Neural progenitor cell (in vitro differentiated cells): Measurements from ENCODE around the gene ISOC1. TPM values are rescaled to one million over a fixed set of nuclear protein-coding genes. Genes with fewer than 3 reads are reported as not detected.

Experiments
- DNase-seq: peaks from one replicate; pipeline ENCODE4 v3.0.0-alpha.2; 2016; ENCODE audit warnings: low spot score
- H2AFZ ChIP-seq: fragments of 200-600 bp; sonication (generic); replicated peaks from 2 replicates; pipeline ENCODE4 v1.6.1; 2016; ENCODE audit warnings: antibody characterized with exemption
- H3F3A ChIP-seq: fragments of 200-600 bp; sonication (generic); 2 replicates; pipeline ENCODE4 v1.6.1; 2016; ENCODE audit warnings: antibody characterized with exemption, low read depth
- H3K27ac ChIP-seq: fragments of 200-600 bp; sonication (generic); 2 replicates; pipeline ENCODE4 v1.5.1; 2016; ENCODE audit warnings: mild to moderate bottlenecking
- H3K27me3 ChIP-seq: fragments of 200-600 bp; sonication (generic); 2 replicates; pipeline ENCODE4 v1.6.1; 2016; ENCODE audit warnings: mild to moderate bottlenecking, moderate library complexity
- H3K36me3 ChIP-seq: fragments of 200-600 bp; sonication (generic); 2 replicates; pipeline ENCODE4 v1.5.1; 2016
- H3K4me1 ChIP-seq: fragments of 200-600 bp; sonication (generic); 2 replicates; pipeline ENCODE4 v1.6.1; 2016; ENCODE audit warnings: mixed run types
- H3K4me2 ChIP-seq: fragments of 200-600 bp; sonication (generic); 2 replicates; pipeline ENCODE4 v1.6.1; 2016
- H3K4me3 ChIP-seq: fragments of 200-600 bp; sonication (generic); 2 replicates; pipeline ENCODE4 v1.5.1; 2016
- H3K79me2 ChIP-seq: fragments of 200-600 bp; sonication (generic); 2 replicates; pipeline ENCODE4 v1.6.1; 2016; ENCODE audit warnings: low read depth
- H3K9ac ChIP-seq: fragments of 200-600 bp; sonication (generic); 2 replicates; pipeline ENCODE4 v1.6.1; 2016
- H3K9me3 ChIP-seq: fragments of 200-600 bp; sonication (generic); 2 replicates; pipeline ENCODE4 v1.5.1; 2016; ENCODE audit warnings: low read depth
- H4K20me1 ChIP-seq: fragments of 200-600 bp; sonication (generic); 2 replicates; pipeline ENCODE4 v1.6.1; 2016; ENCODE audit warnings: low read depth
- H3K27ac Mint-ChIP-seq: 3 replicates; pipeline ENCODE4 v1.8.0; 2021; ENCODE audit warnings: mixed read lengths
- H3K27me3 Mint-ChIP-seq: 2 replicates; pipeline ENCODE4 v1.8.0; 2022; ENCODE audit warnings: low read depth, mild to moderate bottlenecking, inconsistent platforms, moderate library complexity, mixed read lengths; ENCODE audit not compliant: insufficient read depth
- H3K36me3 Mint-ChIP-seq: 3 replicates; pipeline ENCODE4 v1.8.0; 2021; ENCODE audit warnings: mixed read lengths
- H3K4me1 Mint-ChIP-seq: 3 replicates; pipeline ENCODE4 v1.8.0; 2021; ENCODE audit warnings: mixed read lengths
- H3K4me3 Mint-ChIP-seq: 3 replicates; pipeline ENCODE4 v1.8.0; 2021; ENCODE audit warnings: mild to moderate bottlenecking, moderate library complexity, mixed read lengths
- H3K9me3 Mint-ChIP-seq: 3 replicates; pipeline ENCODE4 v1.8.0; 2020; ENCODE audit warnings: mixed read lengths
- CTCF ChIP-seq: fragments of 200-600 bp; sonication (generic); IDR thresholded peaks from 2 replicates; pipeline ENCODE4 v1.5.1; 2017; ENCODE audit warnings: antibody characterized with exemption, mild to moderate bottlenecking
- EZH2 ChIP-seq: fragments of 200-600 bp; sonication (generic); IDR thresholded peaks from 2 replicates; pipeline ENCODE4 v1.6.1; 2017; ENCODE audit warnings: antibody characterized with exemption, mild to moderate bottlenecking, moderate library complexity
- EZH2phosphoT487 ChIP-seq: fragments of 200-600 bp; sonication (generic); IDR thresholded peaks from 2 replicates; pipeline ENCODE4 v1.6.1; 2017; ENCODE audit warnings: antibody characterized with exemption
- total RNA-seq: library from RNA; depleted of rRNA; stranded (reverse); fragments of >200 nt; gene quantifications from 2 replicates; pipeline ENCODE4 v1.2.3, GENCODE V29; 2015; ENCODE audit warnings: low replicate concordance

ISOC1 gene
- total RNA-seq, 1 donor from 2014 or later = 35.7 TPM

GRCh38 chr5:129133553-129133952, 39.0 kb downstream of the ISOC1 start:
- Histone ChIP-seq H3K9me3 (no peaks in the 10 kb centered on the region), H3F3A (no peaks in the 10 kb centered on the region), H3K4me1 (no peaks in the 10 kb centered on the region), H3K79me2 (no peaks in the 10 kb centered on the region), H3K4me2 (no peak overlapping the region), H3K9ac (no peak overlapping the region), H2AFZ (no peak overlapping the region), H3K36me3 (no peaks in the 10 kb centered on the region), H4K20me1 (no peaks in the 10 kb centered on the region), H3K4me3 (no peak overlapping the region), H3K27ac (no peak overlapping the region), H3K27me3 (no peaks in the 10 kb centered on the region)
- no peak overlapping the region for H3K4me3 Mint-ChIP-seq
- no peaks in the 10 kb centered on the region for H3K36me3 Mint-ChIP-seq
- H3K27ac Mint-ChIP-seq = no peak overlapping the region
- no peaks in the 10 kb centered on the region for H3K27me3 Mint-ChIP-seq
- TF ChIP-seq CTCF (no peak), EZH2 (no peak), EZH2phosphoT487 (no peak)
- no peak for DNase-seq
- H3K9me3 Mint-ChIP-seq = no peaks in the 10 kb centered on the region
- H3K4me1 Mint-ChIP-seq = no peaks in the 10 kb centered on the region

- peak; percentile 42 for TF ChIP-seq CTCF
- no peak for TF ChIP-seq EZH2phosphoT487
- Histone ChIP-seq H3K27ac (no peak overlapping the region), H3K4me1 (no peaks in the 10 kb centered on the region), H3K79me2 (no peaks in the 10 kb centered on the region), H4K20me1 (no peaks in the 10 kb centered on the region), H2AFZ (no peak overlapping the region), H3F3A (no peaks in the 10 kb centered on the region), H3K27me3 (no peaks in the 10 kb centered on the region), H3K9me3 (no peaks in the 10 kb centered on the region), H3K4me2 (no peak overlapping the region), H3K36me3 (no peaks in the 10 kb centered on the region), H3K9ac (no peak overlapping the region), H3K4me3 (no peak overlapping the region)
- H3K27ac Mint-ChIP-seq = no peak overlapping the region
- no peaks in the 10 kb centered on the region for H3K36me3 Mint-ChIP-seq
- no peaks in the 10 kb centered on the region for H3K9me3 Mint-ChIP-seq
- no peaks in the 10 kb centered on the region for H3K27me3 Mint-ChIP-seq
- no peak overlapping the region for H3K4me3 Mint-ChIP-seq
- no peaks in the 10 kb centered on the region for H3K4me1 Mint-ChIP-seq
- DNase-seq = peak; percentile 33
These were observed 41.1 kb downstream of the ISOC1 start for GRCh38 chr5:129135633-129136032.

GRCh38 chr5:129137637-129138036, 43.1 kb downstream of the ISOC1 start:
- no peak overlapping the region for H3K9ac ChIP-seq
- no peak overlapping the region for H2AFZ ChIP-seq
- Mint-ChIP-seq H3K9me3 (no peaks in the 10 kb centered on the region), H3K4me3 (no peak overlapping the region), H3K27me3 (no peaks in the 10 kb centered on the region), H3K4me1 (no peaks in the 10 kb centered on the region), H3K36me3 (no peaks in the 10 kb centered on the region), H3K27ac (no peak overlapping the region)
- H3K4me3 ChIP-seq = no peak overlapping the region
- no peak overlapping the region for H3K27ac ChIP-seq
- H3K79me2 ChIP-seq = no peaks in the 10 kb centered on the region
- H3F3A ChIP-seq = no peaks in the 10 kb centered on the region
- TF ChIP-seq EZH2phosphoT487 (no peak), EZH2 (no peak), CTCF (no peak)
- H3K36me3 ChIP-seq = no peaks in the 10 kb centered on the region
- DNase-seq = no peak
- H3K27me3 ChIP-seq = no peaks in the 10 kb centered on the region
- H4K20me1 ChIP-seq = no peaks in the 10 kb centered on the region
- H3K4me2 ChIP-seq = no peak overlapping the region
- no peaks in the 10 kb centered on the region for H3K9me3 ChIP-seq
- no peaks in the 10 kb centered on the region for H3K4me1 ChIP-seq

DNA sequence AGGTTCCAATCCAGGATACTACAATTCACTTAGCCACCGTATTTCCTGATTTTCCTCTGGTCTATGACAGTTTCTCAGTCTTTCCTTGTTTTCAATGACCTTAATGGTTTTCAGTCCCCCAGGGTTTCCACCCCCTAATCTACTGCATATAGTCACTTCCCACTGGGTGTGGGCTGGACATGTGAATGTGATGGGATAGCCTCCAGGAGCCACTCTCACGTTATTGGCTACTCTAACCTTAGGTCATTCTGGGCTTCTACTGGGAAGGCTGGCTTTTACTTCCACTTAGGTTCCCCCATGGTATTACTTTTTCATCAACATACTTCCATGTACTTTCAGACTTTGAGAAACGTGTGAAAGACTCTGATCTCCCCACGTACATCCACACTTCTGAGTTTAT, 46.5 kb downstream of the ISOC1 start:
- no peaks in the 10 kb centered on the region for H3K79me2 ChIP-seq
- H3K27ac ChIP-seq = no peak overlapping the region
- no peaks in the 10 kb centered on the region for H3K9me3 Mint-ChIP-seq
- TF ChIP-seq EZH2 = no peak
- no peak for TF ChIP-seq CTCF
- no peak for TF ChIP-seq EZH2phosphoT487
- H2AFZ ChIP-seq = no peak overlapping the region
- H3K27ac Mint-ChIP-seq = no peak overlapping the region
- no peaks in the 10 kb centered on the region for H3K9me3 ChIP-seq
- no peak overlapping the region for H3K4me2 ChIP-seq
- H3K4me1 ChIP-seq = no peaks in the 10 kb centered on the region
- H3K4me1 Mint-ChIP-seq = no peaks in the 10 kb centered on the region
- no peaks in the 10 kb centered on the region for H3K36me3 ChIP-seq
- H3K4me3 ChIP-seq = no peak overlapping the region
- H3F3A ChIP-seq = no peaks in the 10 kb centered on the region
- DNase-seq = no peak
- no peaks in the 10 kb centered on the region for H3K27me3 Mint-ChIP-seq
- no peak overlapping the region for H3K4me3 Mint-ChIP-seq
- H3K27me3 ChIP-seq = no peaks in the 10 kb centered on the region
- no peak overlapping the region for H3K9ac ChIP-seq
- H3K36me3 Mint-ChIP-seq = no peaks in the 10 kb centered on the region
- H4K20me1 ChIP-seq = no peaks in the 10 kb centered on the region
